GM19351 (cell line): ENCODE results near the gene COMMD10.
"Not testable (repeated sequence)": the region's sequence is repeated elsewhere in the genome, so short reads cannot be mapped to it uniquely, and the experiment has no call there.

Experiments used
- ATAC-seq: cut with Tn5 transposase; IDR thresholded peaks from one replicate; pipeline ENCODE4 v1.9.1; 2021; ENCODE audit warnings: mild to moderate bottlenecking, moderate library complexity; ENCODE audit not compliant: unreplicated experiment

Gene COMMD10

GRCh38 chr5:116091416-116091815, 6.6 kb downstream of the COMMD10 start:
- no peak for ATAC-seq

GRCh38 chr5:116097301-116097700, 12.5 kb downstream of the COMMD10 start:
- ATAC-seq: no peak

GRCh38 chr5:116098998-116099397, 14.2 kb downstream of the COMMD10 start:
- no peak for ATAC-seq

GRCh38 chr5:116104941-116105340, 20.1 kb downstream of the COMMD10 start:
- ATAC-seq: not testable (repeated sequence)

- no peak for ATAC-seq
These were observed 30.3 kb downstream of the COMMD10 start for GRCh38 chr5:116115163-116115562.

GRCh38 chr5:116130471-116130870, 45.6 kb downstream of the COMMD10 start:
- no peak for ATAC-seq

- ATAC-seq: no peak
These were observed 46.2 kb downstream of the COMMD10 start for GRCh38 chr5:116130976-116131375.

GRCh38 chr5:116133281-116133680, 48.5 kb downstream of the COMMD10 start:
- ATAC-seq: no peak

- peak; percentile 100 for ATAC-seq
These were observed 50.5 kb downstream of the COMMD10 start for GRCh38 chr5:116135344-116135743.

- ATAC-seq: peak; percentile 40
These were observed 52.9 kb downstream of the COMMD10 start for GRCh38 chr5:116137544-116138378.

- ATAC-seq: no peak
These were observed 57.7 kb downstream of the COMMD10 start for GRCh38 chr5:116142495-116142894.

GRCh38 chr5:116144103-116144502, 59.3 kb downstream of the COMMD10 start:
- no peak for ATAC-seq

GRCh38 chr5:116144991-116145390, 60.2 kb downstream of the COMMD10 start:
- no peak for ATAC-seq

- ATAC-seq: no peak
These were observed 60.6 kb downstream of the COMMD10 start for GRCh38 chr5:116145416-116145815.

- ATAC-seq: no peak
These were observed 67.3 kb downstream of the COMMD10 start for GRCh38 chr5:116152169-116152568.

GRCh38 chr5:116153687-116154174, 68.9 kb downstream of the COMMD10 start:
- no peak for ATAC-seq

- ATAC-seq: no peak
These were observed 69.4 kb downstream of the COMMD10 start for GRCh38 chr5:116154252-116154651.

- ATAC-seq: no peak
These were observed 70.1 kb downstream of the COMMD10 start for GRCh38 chr5:116154931-116155330.

- ATAC-seq: no peak
These were observed 73.1 kb downstream of the COMMD10 start for GRCh38 chr5:116157902-116158301.

- no peak for ATAC-seq
These were observed 74.2 kb downstream of the COMMD10 start for GRCh38 chr5:116159006-116159405.

GRCh38 chr5:116174111-116174510, 89.3 kb downstream of the COMMD10 start:
- no peak for ATAC-seq

- ATAC-seq: no peak
These were observed 91.3 kb downstream of the COMMD10 start for GRCh38 chr5:116176121-116176520.

GRCh38 chr5:116178925-116179324, 94.1 kb downstream of the COMMD10 start:
- no peak for ATAC-seq
